Testis (tissue), 2 donors: ENCODE results near the gene CDH13.

Experiments used
- CTCF ChIP-seq, 3 experiments: fragments of 450-650 bp in 2 of 3; fragments of 200-600 bp in 1 of 3; sonication (generic) in 1 of 3; IDR thresholded peaks; one replicate each; pipeline ENCODE4 v1.5.1; 2016 to 2019; ENCODE audit warnings: antibody characterized with exemption in 3 of 3, mild to moderate bottlenecking in 2 of 3, moderate library complexity in 1 of 3
- POLR2A ChIP-seq: fragments of 450-650 bp; IDR thresholded peaks from one replicate; pipeline ENCODE4 v1.6.1; 2017; ENCODE audit warnings: antibody characterized with exemption, mild to moderate bottlenecking, moderate library complexity

GRCh38 chr16:82773018-82773417 is 146.2 kb downstream of the CDH13 start:
- no peak for TF ChIP-seq POLR2A
- no peak for TF ChIP-seq CTCF (IDR thresholded peaks at IDR 0.05)
